ENCODE data around the gene ADGRF5. TPM values are rescaled to one million over a fixed set of nuclear protein-coding genes. Genes with fewer than 3 reads are reported as not detected.

ADGRF5 gene
- 2.2 TPM for total RNA-seq (ENCODE audit: insufficient read depth, low replicate concordance)

- DNase-seq (ENCODE audit: low spot score) = no peak
These were observed at the start of gene ADGRF5 for GRCh38 chr6:46921731-46922130. TSS of gene ADGRF5 (minus strand) at chr6:46921938. CDS start at chr6:46906762, 15,176 bp downstream.

DNA sequence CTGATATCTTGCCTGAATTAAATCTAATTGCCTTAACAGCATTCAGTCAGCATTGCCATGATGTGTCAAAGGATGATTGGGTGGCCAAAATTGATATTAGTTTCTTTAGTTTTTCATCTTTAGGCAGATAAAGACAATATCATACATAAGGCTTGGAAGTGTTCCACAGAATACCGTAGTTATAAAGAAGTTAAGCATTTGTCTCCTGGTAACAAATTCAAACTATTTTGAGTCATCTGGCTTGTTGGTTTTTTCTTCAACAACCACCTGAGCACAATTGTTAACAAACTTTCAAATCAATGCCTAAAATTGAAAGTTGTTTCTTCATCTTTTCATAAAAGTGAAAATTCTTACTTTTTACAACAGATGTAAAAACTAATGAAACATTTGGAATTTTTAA lies 47.5 kb upstream of the ADGRF5 start:
- no peak for DNase-seq (ENCODE audit: low spot score)

DNA sequence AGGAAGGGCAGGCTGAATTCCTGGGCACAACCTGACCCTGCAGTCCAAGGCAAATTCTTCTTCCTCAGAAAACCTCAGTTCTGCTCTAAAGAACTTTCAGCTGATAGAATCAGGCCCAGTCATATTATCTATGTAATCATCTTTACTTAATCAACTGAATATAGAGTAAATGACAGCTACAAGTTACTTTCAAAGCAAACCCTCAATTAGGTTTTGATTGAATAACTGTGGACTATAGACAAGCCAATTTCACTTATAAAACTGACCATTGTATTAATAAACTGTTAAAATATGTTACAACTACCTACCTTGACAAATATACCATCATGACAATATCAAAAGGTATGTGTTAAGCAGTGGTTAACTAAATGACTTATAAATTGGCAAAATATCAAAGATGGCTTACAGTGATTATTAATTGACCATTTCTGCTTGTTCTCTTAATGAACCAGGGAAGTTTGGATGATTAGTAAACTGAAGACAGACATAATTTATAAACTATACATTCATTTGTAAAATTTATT lies 46.1 kb upstream of the ADGRF5 start:
- no peak for DNase-seq (ENCODE audit: low spot score)

GRCh38 chr6:46964716-46965519 lies 43.2 kb upstream of the ADGRF5 start:
- no peak for DNase-seq (ENCODE audit: low spot score)

DNA sequence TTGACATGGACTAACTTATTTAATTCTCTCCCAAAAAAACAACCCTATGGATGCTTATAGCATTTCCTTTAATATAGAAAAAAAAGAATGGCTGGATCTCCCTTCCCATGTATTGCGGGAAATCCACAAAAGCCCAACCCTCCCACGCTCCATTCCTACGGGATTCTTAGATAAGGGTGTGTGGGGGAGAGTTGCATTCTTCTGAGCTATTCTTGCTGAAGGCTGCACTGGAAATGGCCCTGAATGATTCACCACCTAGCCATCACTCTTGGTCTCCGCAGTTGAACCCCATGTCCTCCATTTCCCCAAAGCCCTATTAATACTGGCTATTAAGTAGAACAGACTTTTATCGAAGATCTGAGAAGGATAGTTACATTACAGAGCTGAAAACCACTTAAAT lies 41.9 kb upstream of the ADGRF5 start:
- no peak for DNase-seq (ENCODE audit: low spot score)

- no peak for DNase-seq (ENCODE audit: low spot score)
These were observed 41.3 kb upstream of the ADGRF5 start for GRCh38 chr6:46963039-46963438.

DNA sequence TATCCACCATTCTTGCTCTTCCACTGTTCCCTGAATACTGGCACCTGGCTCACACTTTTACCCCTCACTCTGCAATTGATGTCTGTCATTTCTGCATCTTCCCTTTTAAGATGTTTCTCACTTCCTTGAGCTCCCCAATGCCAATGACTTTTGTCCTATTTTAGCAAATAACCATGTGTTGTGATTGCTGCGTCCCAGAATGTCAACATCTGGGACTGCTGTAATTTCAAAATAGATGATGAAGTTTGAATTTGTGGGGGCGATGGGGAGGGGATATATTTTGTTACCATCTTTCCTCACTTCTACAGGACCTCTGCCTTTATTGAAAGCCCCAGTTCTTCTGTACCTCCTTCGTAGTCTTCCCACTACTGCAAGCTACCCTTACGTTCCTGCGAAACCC lies 40.0 kb upstream of the ADGRF5 start:
- no peak for DNase-seq (ENCODE audit: low spot score)

DNA sequence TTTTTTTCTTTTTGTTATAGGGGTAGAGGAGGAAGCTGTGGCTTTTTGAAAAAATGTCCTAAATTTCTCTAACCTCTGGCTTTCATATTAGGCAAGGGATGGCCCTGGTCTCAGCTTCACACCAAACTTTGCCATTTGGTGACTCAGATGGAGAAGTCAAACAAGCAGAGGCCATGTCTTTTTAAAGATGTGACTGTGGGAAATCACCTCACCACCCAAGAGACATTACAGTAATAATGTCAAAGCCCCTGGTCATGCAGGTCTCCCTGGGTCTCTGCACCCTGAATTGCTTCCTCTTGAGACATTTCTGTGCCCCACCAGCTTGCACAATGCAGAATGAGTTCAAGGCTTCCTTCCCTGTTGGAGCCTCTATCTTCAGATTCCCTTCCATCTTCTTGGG lies 39.5 kb upstream of the ADGRF5 start:
- DNase-seq (ENCODE audit: low spot score) = no peak

DNA sequence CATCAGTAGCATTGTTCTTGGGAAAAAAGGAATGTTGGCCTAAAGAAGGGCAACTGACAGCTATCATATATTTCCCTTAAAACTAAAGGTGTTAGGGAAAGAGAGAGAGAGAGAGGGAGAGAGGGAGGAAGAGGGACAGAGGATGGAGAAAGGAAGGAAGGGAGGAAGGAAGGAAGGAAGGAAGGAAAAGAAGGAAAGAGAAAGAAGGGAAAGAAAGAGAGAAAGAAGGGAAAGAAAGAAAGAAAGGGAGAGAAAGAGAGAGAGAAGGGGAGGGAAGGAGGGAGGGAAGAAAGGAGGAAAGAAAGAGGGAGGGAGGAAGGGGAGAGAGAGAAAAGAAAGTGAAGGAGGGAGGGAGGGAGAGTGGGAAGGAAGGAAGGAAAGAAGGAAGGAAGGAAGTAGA lies 37.7 kb upstream of the ADGRF5 start:
- no peak for DNase-seq (ENCODE audit: low spot score)

- no peak for DNase-seq (ENCODE audit: low spot score)
These were observed 34.7 kb upstream of the ADGRF5 start for GRCh38 chr6:46956409-46956808.

GRCh38 chr6:46954837-46955451 lies 33.2 kb upstream of the ADGRF5 start:
- DNase-seq (ENCODE audit: low spot score) = peak; percentile 42

DNA sequence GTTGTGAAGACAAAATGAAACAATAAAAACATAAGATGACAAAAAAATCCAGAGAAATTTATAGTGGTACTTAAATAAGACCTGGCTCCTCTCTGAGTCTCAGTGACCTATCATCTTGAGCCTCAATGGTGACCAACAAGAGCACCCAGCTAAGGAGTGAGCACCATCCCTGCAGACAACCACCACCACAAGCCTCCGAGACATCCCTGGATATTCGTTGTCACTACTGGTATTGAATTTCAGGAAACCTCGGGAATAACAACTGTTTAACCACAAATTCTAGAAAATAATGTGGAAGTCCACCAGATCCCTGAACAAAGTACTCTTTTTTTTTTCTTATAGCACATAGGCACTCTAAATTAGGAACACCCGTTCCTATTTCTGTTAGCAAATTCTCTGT lies 32.2 kb upstream of the ADGRF5 start:
- DNase-seq (ENCODE audit: low spot score) = no peak

DNA sequence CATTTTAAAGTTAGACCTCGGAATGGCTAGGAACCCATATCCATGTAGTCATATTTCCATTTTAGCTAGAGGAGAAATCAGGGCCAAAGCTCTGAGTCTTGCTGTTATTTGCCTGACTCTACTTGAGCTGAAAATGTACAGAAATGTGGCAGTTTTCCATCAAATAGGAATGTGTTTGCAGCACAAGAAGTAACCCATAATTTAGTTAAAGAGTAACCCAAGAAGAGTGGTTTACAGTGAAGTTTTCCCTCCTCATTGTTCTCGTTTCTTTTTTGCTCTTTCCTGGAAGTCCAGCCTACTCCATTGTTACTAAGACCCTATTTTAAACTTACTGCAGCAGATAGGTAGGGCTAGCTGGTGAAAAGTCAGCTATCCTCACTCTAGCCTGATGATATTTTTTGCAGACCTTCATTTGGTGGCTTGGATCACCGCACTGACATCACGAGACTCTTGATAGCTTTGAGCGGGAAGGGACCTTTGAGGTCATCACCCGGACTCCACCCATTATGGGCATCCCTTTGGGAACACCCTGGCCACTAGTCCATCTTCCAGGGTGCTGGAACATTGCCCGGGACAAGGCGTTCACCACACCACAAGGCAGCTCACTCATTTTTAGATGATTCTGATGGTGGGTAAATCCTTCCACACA lies 28.0 kb upstream of the ADGRF5 start:
- DNase-seq (ENCODE audit: low spot score) = no peak

DNA sequence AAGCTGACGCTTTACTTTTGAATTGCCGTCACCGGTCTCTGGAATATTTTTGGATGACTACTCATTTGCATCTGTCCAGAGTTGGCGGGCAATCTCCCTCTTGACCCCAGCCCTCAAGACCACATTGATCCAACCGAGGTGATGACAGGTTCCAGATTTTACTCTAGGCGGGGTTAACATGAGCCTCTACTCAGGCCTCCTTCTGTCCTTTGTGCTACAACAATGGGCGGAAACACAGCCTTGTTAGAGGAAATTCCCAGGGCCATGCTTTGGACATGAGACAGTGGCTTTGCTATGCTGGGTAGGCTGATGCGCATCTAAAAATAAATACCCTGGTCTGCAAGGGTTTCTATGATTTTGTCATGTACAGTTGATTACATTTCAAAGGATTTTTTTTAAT lies 27.0 kb upstream of the ADGRF5 start:
- DNase-seq (ENCODE audit: low spot score) = peak; percentile 18

GRCh38 chr6:46947497-46947896 lies 25.8 kb upstream of the ADGRF5 start:
- no peak for DNase-seq (ENCODE audit: low spot score)

- DNase-seq (ENCODE audit: low spot score) = no peak
These were observed 18.9 kb upstream of the ADGRF5 start for GRCh38 chr6:46940433-46941226.

DNA sequence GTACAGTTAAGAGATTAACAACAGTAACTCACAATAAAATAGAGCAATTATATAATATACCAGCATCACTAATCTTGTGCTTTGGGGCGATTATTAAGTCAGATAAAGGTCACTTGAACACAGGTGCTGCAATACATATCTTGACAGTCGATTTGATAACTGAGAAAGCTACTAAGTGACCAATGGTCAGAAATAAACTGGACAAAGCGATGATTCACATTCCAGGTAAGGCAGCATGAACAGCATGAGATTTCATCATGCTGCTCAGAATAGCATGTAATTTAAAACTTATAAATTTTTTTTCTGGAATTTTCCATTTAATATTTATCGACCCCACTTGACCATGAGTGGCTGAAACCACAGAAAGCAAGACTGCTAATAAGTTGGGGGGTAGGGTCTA lies 15.9 kb upstream of the ADGRF5 start:
- DNase-seq (ENCODE audit: low spot score) = no peak

DNA sequence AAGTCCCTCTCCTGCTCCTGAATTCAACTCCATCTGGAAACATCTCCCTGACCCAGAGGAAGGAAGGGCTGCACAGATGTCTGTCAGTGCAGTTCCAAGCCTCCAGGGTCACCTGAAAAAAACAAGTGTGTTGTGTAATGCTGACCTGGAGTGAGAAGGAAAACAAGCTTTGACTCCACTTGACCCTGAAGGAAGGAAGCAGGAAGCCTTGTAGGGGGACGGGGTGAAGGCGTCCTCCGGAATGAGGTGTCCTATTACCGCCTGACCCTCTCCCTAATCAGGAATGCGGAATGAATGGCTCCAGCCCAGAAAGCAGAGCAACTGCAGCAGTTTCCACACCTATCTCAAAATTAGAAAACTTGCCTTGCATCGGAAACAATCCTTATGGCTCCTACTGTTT lies 13.9 kb upstream of the ADGRF5 start:
- DNase-seq (ENCODE audit: low spot score) = no peak

- DNase-seq (ENCODE audit: low spot score) = no peak
These were observed 12.0 kb upstream of the ADGRF5 start for GRCh38 chr6:46933751-46934150.

DNA sequence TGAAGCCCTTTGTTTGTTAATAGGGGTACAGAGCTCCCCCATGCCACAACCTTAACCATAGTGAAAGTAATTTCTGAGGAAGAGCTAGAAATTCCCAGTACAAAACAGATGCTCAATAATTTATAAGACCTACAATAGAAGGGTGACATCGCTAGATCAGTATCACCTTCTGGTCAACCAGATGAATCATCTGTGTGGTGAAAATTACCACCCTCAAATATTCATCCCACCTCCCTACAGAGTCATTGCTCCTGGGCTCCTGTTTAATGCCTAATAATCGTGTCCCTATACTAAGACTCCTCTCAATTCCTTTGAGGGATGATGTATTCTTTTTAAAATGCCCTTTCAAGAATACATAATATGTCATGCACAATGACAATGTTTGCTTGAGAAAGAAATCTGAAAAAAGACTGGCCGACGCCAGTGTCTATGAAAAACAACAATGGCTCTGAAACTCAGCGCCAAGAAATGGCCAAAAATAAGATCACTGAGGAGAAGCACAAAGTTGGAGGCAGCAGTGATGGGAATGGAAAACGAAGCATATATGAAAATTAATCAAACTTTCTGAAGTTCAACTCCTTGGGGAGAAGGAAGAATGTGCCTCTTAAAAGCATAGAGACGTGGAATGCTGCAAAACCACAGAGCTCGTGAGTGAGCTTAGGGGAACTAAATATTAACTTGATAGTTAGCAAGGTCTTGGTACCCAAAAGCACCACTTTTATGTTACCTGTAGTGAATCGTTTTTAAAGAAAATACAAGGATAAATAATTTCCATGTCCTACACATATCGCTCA lies 11.0 kb upstream of the ADGRF5 start:
- DNase-seq (ENCODE audit: low spot score) = no peak

DNA sequence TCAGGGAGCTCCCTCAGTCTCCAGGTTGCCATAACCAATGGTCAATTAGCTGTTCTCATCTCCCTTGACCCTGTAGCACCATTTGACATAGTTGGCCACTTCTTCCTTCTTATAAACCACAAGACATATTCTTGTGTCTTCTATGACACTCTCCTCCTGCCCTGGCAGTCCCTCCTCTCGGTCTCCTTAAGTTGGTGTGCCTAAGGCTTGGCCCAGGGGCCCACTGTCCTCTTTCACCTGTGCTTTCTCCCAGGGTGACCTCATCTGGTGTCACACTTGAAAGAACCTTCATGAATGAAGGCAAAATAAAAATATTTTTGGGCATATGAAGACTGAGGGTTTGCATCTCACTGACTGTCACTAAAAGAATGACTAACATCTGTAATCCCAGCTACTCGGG lies 9.7 kb upstream of the ADGRF5 start:
- DNase-seq (ENCODE audit: low spot score) = no peak
